Osteoblast (primary cell): ENCODE data around the gene TESK1. TPM values are rescaled to one million over a fixed set of nuclear protein-coding genes. Genes with fewer than 3 reads are reported as not detected.
A peak's percentile ranks its signal among the peaks of the same experiment; 100 is the strongest.

ENCODE experiments used
- DNase-seq: peaks from one replicate; pipeline ENCODE4 v3.0.0; 2011; ENCODE audit warnings: low spot score, mixed read lengths; ENCODE audit not compliant: insufficient read length; ENCODE audit errors: missing footprints
- H2AFZ ChIP-seq: 2 replicates; pipeline ENCODE4 v1.6.0; 2011; ENCODE audit warnings: mild to moderate bottlenecking, low read length
- H3K27ac ChIP-seq: 2 replicates; pipeline ENCODE4 v1.5.1; 2011; ENCODE audit warnings: mild to moderate bottlenecking, low read depth, low read length, moderate library complexity
- H3K27me3 ChIP-seq: 2 replicates; pipeline ENCODE4 v1.6.0; 2012; ENCODE audit warnings: mild to moderate bottlenecking, control low read depth, inconsistent platforms, low read length, moderate library complexity; ENCODE audit not compliant: insufficient read depth
- H3K36me3 ChIP-seq: 2 replicates; pipeline ENCODE4 v1.5.1; 2011; ENCODE audit warnings: mild to moderate bottlenecking, low read length, control low read depth, moderate library complexity; ENCODE audit not compliant: insufficient read depth
- H3K4me1 ChIP-seq: 2 replicates; pipeline ENCODE4 v1.5.1; 2011; ENCODE audit warnings: mild to moderate bottlenecking, low read length, control low read depth, moderate library complexity; ENCODE audit not compliant: insufficient read depth
- H3K4me2 ChIP-seq: 2 replicates; pipeline ENCODE4 v1.6.0; 2011; ENCODE audit warnings: mild to moderate bottlenecking, low read length; ENCODE audit not compliant: insufficient read depth
- H3K4me3 ChIP-seq: fragments of 200-600 bp; sonication (generic); 3 replicates; pipeline ENCODE4 v1.5.1; 2012; ENCODE audit warnings: mild to moderate bottlenecking, low read length, inconsistent platforms; ENCODE audit not compliant: insufficient read depth
- H3K79me2 ChIP-seq: 2 replicates; pipeline ENCODE4 v1.6.0; 2012; ENCODE audit warnings: mild to moderate bottlenecking, low read length, control low read depth, inconsistent platforms; ENCODE audit not compliant: insufficient read depth
- H3K9me3 ChIP-seq: 2 replicates; pipeline ENCODE4 v1.5.1; 2011; ENCODE audit warnings: low read depth, low read length, control low read depth
- H4K20me1 ChIP-seq: 2 replicates; pipeline ENCODE4 v1.6.0; 2012; ENCODE audit warnings: mild to moderate bottlenecking, low read length, control low read depth; ENCODE audit not compliant: insufficient read depth
- CTCF ChIP-seq: IDR thresholded peaks from 2 replicates; pipeline ENCODE4 v1.5.1; 2011; ENCODE audit warnings: mild to moderate bottlenecking, low read depth, low read length, moderate library complexity; ENCODE audit errors: extremely low read depth
- total RNA-seq: library from RNA; depleted of rRNA; stranded (reverse); fragments of >200 nt; gene quantifications from 2 replicates; pipeline ENCODE4 v1.2.3, GENCODE V29; 2012

TESK1 gene
- total RNA-seq, 1 donor = 18.5 TPM

DNA sequence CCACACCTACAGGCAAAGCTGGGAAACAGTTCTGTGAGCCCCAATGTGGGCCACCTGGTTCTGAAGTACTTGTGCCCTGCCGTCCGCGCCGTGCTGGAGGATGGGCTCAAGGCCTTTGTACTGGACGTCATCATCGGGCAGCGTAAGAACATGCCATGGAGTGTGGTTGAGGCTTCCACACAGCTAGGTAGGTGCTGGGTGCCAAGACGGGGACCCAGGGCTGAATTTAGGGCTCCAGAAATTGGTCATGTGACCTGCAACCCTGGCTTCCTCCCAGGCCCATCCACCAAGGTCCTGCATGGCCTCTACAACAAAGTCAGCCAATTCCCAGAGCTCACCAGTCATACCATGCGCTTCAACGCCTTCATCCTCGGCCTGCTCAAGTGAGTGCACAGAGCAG, 46.9 kb upstream of the TESK1 start:
- no peak overlapping the region for H3K27ac ChIP-seq
- no peak overlapping the region for H3K4me2 ChIP-seq
- H3K9me3 ChIP-seq = no peaks in the 10 kb centered on the region
- TF ChIP-seq CTCF = no peak
- DNase-seq = peak; percentile 81
- no peaks in the 10 kb centered on the region for H3K27me3 ChIP-seq
- peaks cover 83% of the 10 kb centered on the region for H3K36me3 ChIP-seq
- H4K20me1 ChIP-seq = peaks cover 23% of the 10 kb centered on the region
- H3K79me2 ChIP-seq = peaks cover 45% of the 10 kb centered on the region
- peaks cover 9% of the 10 kb centered on the region for H3K4me1 ChIP-seq
- H3K4me3 ChIP-seq = no peak overlapping the region
- H2AFZ ChIP-seq = no peak overlapping the region

DNA sequence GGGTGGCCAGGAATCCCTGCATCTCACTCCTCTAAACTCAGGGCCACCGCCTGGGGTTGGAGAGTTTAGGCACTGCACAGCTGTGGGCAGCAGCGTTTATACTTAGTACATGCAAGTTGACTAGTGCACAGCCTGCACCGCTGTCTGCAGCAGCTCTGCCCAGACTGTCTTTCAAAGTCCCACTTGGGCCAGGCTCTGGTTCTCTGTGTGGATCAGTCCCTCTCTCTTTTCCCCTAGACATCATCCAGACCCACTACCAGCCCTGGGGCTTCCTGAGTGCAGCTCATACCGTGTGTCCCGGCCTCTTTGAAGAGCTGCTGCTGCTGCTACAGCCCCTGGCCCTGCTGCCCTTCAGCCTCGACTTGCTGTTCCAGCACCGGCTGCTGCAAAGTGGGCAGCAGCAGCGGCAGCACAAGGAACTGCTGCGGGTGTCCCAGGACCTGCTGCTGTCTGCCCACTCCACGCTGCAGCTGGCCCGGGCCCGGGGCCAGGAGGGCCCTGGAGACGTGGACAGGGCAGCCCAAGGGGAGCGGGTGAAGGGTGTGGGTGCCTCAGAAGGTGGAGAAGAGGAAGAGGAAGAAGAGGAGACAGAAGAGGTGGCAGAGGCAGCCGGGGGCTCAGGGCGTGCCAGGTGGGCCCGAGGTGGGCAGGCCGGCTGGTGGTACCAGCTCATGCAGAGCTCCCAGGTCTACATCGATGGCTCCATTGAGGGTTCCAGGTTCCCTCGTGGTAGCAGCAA, 45.1 kb upstream of the TESK1 start:
- peaks cover 20% of the 10 kb centered on the region for H3K4me1 ChIP-seq
- H3K4me2 ChIP-seq = no peak overlapping the region
- no peak overlapping the region for H3K4me3 ChIP-seq
- H3K27me3 ChIP-seq = no peaks in the 10 kb centered on the region
- no peak for TF ChIP-seq CTCF
- no peak overlapping the region for H2AFZ ChIP-seq
- H3K27ac ChIP-seq = no peak overlapping the region
- H4K20me1 ChIP-seq = peaks cover 6% of the 10 kb centered on the region
- peaks cover 27% of the 10 kb centered on the region for H3K79me2 ChIP-seq
- DNase-seq = peak; percentile 69
- H3K9me3 ChIP-seq = no peaks in the 10 kb centered on the region
- H3K36me3 ChIP-seq = peaks cover 74% of the 10 kb centered on the region

- Histone ChIP-seq H3K9me3 (no peaks in the 10 kb centered on the region), H3K36me3 (peaks cover 66% of the 10 kb centered on the region), H3K27ac (no peak overlapping the region), H3K4me3 (no peak overlapping the region), H2AFZ (no peak overlapping the region), H3K79me2 (peaks cover 19% of the 10 kb centered on the region), H3K4me2 (no peak overlapping the region), H4K20me1 (peaks cover 4% of the 10 kb centered on the region), H3K4me1 (peaks cover 22% of the 10 kb centered on the region), H3K27me3 (no peaks in the 10 kb centered on the region)
- TF ChIP-seq CTCF = no peak
- DNase-seq = peak; percentile 68
Measured at GRCh38 chr9:35560625-35561337, 44.3 kb upstream of the TESK1 start.
